GM21529 (cell line): ENCODE data around the gene SRA1.

Experiments
- ATAC-seq: cut with Tn5 transposase; IDR thresholded peaks from one replicate; pipeline ENCODE4 v1.9.1; 2021; ENCODE audit not compliant: unreplicated experiment

The SRA1 gene

GRCh38 chr5:140551872-140552271 lies 5.4 kb downstream of the SRA1 start:
- no peak for ATAC-seq

GRCh38 chr5:140550147-140551079 lies 6.9 kb downstream of the SRA1 start:
- no peak for ATAC-seq

GRCh38 chr5:140549237-140550144 lies 7.8 kb downstream of the SRA1 start:
- ATAC-seq, result no peak

- ATAC-seq, result no peak
Observed at GRCh38 chr5:140548791-140549190, 8.5 kb downstream of the SRA1 start.

- ATAC-seq, result no peak
Observed at GRCh38 chr5:140548300-140548688, 9.0 kb downstream of the SRA1 start.

- ATAC-seq, result peak; percentile 99
Observed at GRCh38 chr5:140547508-140548299, 9.6 kb downstream of the SRA1 start, which contains the start of gene EIF4EBP3. TSS of gene EIF4EBP3 (plus strand) at chr5:140547662. CDS start at chr5:140547738, 76 bp downstream.

- ATAC-seq, result no peak
Observed at GRCh38 chr5:140546851-140547507, 10.3 kb downstream of the SRA1 start.

GRCh38 chr5:140545606-140546005 lies 11.7 kb downstream of the SRA1 start:
- no peak for ATAC-seq

- no peak for ATAC-seq
Observed at GRCh38 chr5:140544986-140545385, 12.3 kb downstream of the SRA1 start.

GRCh38 chr5:140542972-140543371 lies 14.3 kb downstream of the SRA1 start:
- no peak for ATAC-seq

GRCh38 chr5:140540227-140540626 lies 17.0 kb downstream of the SRA1 start:
- ATAC-seq, result no peak

GRCh38 chr5:140524003-140524402 lies 33.3 kb downstream of the SRA1 start:
- ATAC-seq, result no peak

- no peak for ATAC-seq
Observed at GRCh38 chr5:140513124-140513523, 44.1 kb downstream of the SRA1 start.

GRCh38 chr5:140509898-140510297 lies 47.4 kb downstream of the SRA1 start:
- no peak for ATAC-seq

GRCh38 chr5:140502834-140503233 lies 54.4 kb downstream of the SRA1 start:
- ATAC-seq, result no peak
